Muscle of leg (tissue), 11 donors: ENCODE data around the gene BTBD8. TPM values are rescaled to one million over a fixed set of nuclear protein-coding genes. Genes with fewer than 3 reads are reported as not detected.

ENCODE experiments used
- DNase-seq: peaks from one replicate; pipeline ENCODE4 v3.0.0; 2013
- H3K27ac ChIP-seq: one replicate; pipeline ENCODE4 v1.5.1; 2013; ENCODE audit warnings: mild to moderate bottlenecking, low read length, control low read depth
- H3K27me3 ChIP-seq: one replicate; pipeline ENCODE4 v1.6.1; 2013; ENCODE audit warnings: low read length; ENCODE audit not compliant: control insufficient read depth, insufficient read depth
- H3K36me3 ChIP-seq: one replicate; pipeline ENCODE4 v1.6.1; 2013; ENCODE audit warnings: low read length; ENCODE audit not compliant: control insufficient read depth, insufficient read depth
- H3K4me1 ChIP-seq: one replicate; pipeline ENCODE4 v1.6.1; 2013; ENCODE audit warnings: low read length; ENCODE audit not compliant: control insufficient read depth, insufficient read depth
- H3K4me3 ChIP-seq: one replicate; pipeline ENCODE4 v1.5.1; 2013; ENCODE audit warnings: low read length, control low read depth
- H3K9me3 ChIP-seq: replicated peaks from 2 replicates; pipeline ENCODE4 v1.6.1; 2013; ENCODE audit warnings: low read depth, low read length; ENCODE audit not compliant: control insufficient read depth
- WGBS: methylation state at CpG from one replicate; pipeline ENCODE4 v1.1.5; 2013; ENCODE audit warnings: missing lambda C conversion rate; ENCODE audit not compliant: insufficient coverage; 5-methylcytosine and 5-hydroxymethylcytosine counted together
- polyA plus RNA-seq, 8 donors: library from polyadenylated mRNA; unstranded; fragments of 120-200 nt; gene quantifications; one replicate each; pipeline versions ENCODE4 v1.2.1 to v1.2.3, GENCODE V29; 2013; ENCODE audit warnings: inconsistent platforms in 1 of 8, low replicate concordance in 1 of 8; ENCODE audit not compliant: insufficient read length in 8 of 8, insufficient read depth in 1 of 8
- total RNA-seq: library from RNA; stranded (reverse); fragments of 120-200 nt; gene quantifications from one replicate; pipeline ENCODE4 v1.2.4, GENCODE V29; 2013

The BTBD8 gene
- total and polyA plus RNA-seq, 9 donors: 1.6 to 3.6 (median 2.1) TPM

- DNase-seq: peak; percentile 1
- H3K27me3 ChIP-seq: no peaks in the 10 kb centered on the region
- H3K36me3 ChIP-seq: no peaks in the 10 kb centered on the region
- no peak overlapping the region for H3K4me3 ChIP-seq
- no peaks in the 10 kb centered on the region for H3K9me3 ChIP-seq
- H3K27ac ChIP-seq: no peak overlapping the region
- 33% methylated on average over 2 of the region's 4 CpGs for WGBS
- H3K4me1 ChIP-seq: no peaks in the 10 kb centered on the region
Measured at GRCh38 chr1:92125204-92125603, 45.1 kb downstream of the BTBD8 start.

GRCh38 chr1:92126088-92126487 is 45.9 kb downstream of the BTBD8 start:
- Histone ChIP-seq H3K4me1 (no peaks in the 10 kb centered on the region), H3K36me3 (no peaks in the 10 kb centered on the region), H3K27me3 (no peaks in the 10 kb centered on the region), H3K9me3 (no peaks in the 10 kb centered on the region), H3K4me3 (no peak overlapping the region), H3K27ac (no peak overlapping the region)
- WGBS: 87% methylated on average over 3 of the region's 3 CpGs
- DNase-seq: no peak

GRCh38 chr1:92134331-92134730 is 54.2 kb downstream of the BTBD8 start:
- Histone ChIP-seq H3K4me3 (no peak overlapping the region), H3K9me3 (no peaks in the 10 kb centered on the region), H3K27me3 (no peaks in the 10 kb centered on the region), H3K4me1 (no peaks in the 10 kb centered on the region), H3K36me3 (no peaks in the 10 kb centered on the region), H3K27ac (no peak overlapping the region)
- DNase-seq: no peak

GRCh38 chr1:92136341-92136740 is 56.2 kb downstream of the BTBD8 start:
- no peaks in the 10 kb centered on the region for H3K4me1 ChIP-seq
- H3K27ac ChIP-seq: no peak overlapping the region
- no peaks in the 10 kb centered on the region for H3K9me3 ChIP-seq
- WGBS: 50% methylated on average over 1 of the region's 2 CpGs
- H3K36me3 ChIP-seq: no peaks in the 10 kb centered on the region
- no peak for DNase-seq
- no peaks in the 10 kb centered on the region for H3K27me3 ChIP-seq
- H3K4me3 ChIP-seq: no peak overlapping the region

- H3K4me3 ChIP-seq: no peak overlapping the region
- no peaks in the 10 kb centered on the region for H3K36me3 ChIP-seq
- no peaks in the 10 kb centered on the region for H3K4me1 ChIP-seq
- DNase-seq: no peak
- no CpG with 5 or more reads among the region's 2 CpGs for WGBS
- no peak overlapping the region for H3K27ac ChIP-seq
- no peaks in the 10 kb centered on the region for H3K27me3 ChIP-seq
- H3K9me3 ChIP-seq: peaks cover 2% of the 10 kb centered on the region
Measured at GRCh38 chr1:92154934-92155333, 74.8 kb downstream of the BTBD8 start.

GRCh38 chr1:92159593-92159992 is 79.4 kb downstream of the BTBD8 start:
- Histone ChIP-seq H3K27ac (no peak overlapping the region), H3K4me3 (no peak overlapping the region), H3K36me3 (no peaks in the 10 kb centered on the region), H3K4me1 (no peaks in the 10 kb centered on the region), H3K9me3 (peaks cover 7% of the 10 kb centered on the region), H3K27me3 (no peaks in the 10 kb centered on the region)
- DNase-seq: no peak
- WGBS: no CpG with 5 or more reads among the region's 3 CpGs

- Histone ChIP-seq H3K9me3 (peaks cover 3% of the 10 kb centered on the region), H3K4me3 (no peak overlapping the region), H3K36me3 (no peaks in the 10 kb centered on the region), H3K27me3 (no peaks in the 10 kb centered on the region), H3K4me1 (no peaks in the 10 kb centered on the region), H3K27ac (no peak overlapping the region)
- 100% methylated on average over 1 of the region's 1 CpG for WGBS
- DNase-seq: no peak
Measured at GRCh38 chr1:92165389-92165788, 85.2 kb downstream of the BTBD8 start.

GRCh38 chr1:92167151-92167550 is 87.0 kb downstream of the BTBD8 start:
- no peaks in the 10 kb centered on the region for H3K4me1 ChIP-seq
- no peaks in the 10 kb centered on the region for H3K9me3 ChIP-seq
- no peak overlapping the region for H3K4me3 ChIP-seq
- H3K27me3 ChIP-seq: no peaks in the 10 kb centered on the region
- no peak overlapping the region for H3K27ac ChIP-seq
- H3K36me3 ChIP-seq: no peaks in the 10 kb centered on the region
- no CpG with 5 or more reads among the region's 1 CpG for WGBS
- DNase-seq: no peak

- H3K9me3 ChIP-seq: no peaks in the 10 kb centered on the region
- H3K4me3 ChIP-seq: no peak overlapping the region
- no peaks in the 10 kb centered on the region for H3K27me3 ChIP-seq
- no peak for DNase-seq
- no peaks in the 10 kb centered on the region for H3K4me1 ChIP-seq
- H3K36me3 ChIP-seq: no peaks in the 10 kb centered on the region
- WGBS: 59% methylated on average over 4 of the region's 5 CpGs
- no peak overlapping the region for H3K27ac ChIP-seq
Measured at GRCh38 chr1:92168657-92169056, 88.5 kb downstream of the BTBD8 start.

- no peak for DNase-seq
- Histone ChIP-seq H3K9me3 (no peaks in the 10 kb centered on the region), H3K4me1 (no peaks in the 10 kb centered on the region), H3K36me3 (no peaks in the 10 kb centered on the region), H3K27ac (no peak overlapping the region), H3K4me3 (no peak overlapping the region), H3K27me3 (no peaks in the 10 kb centered on the region)
- no CpG with 5 or more reads among the region's 2 CpGs for WGBS
Measured at GRCh38 chr1:92169214-92170005, 89.3 kb downstream of the BTBD8 start.

- Histone ChIP-seq H3K27ac (no peak overlapping the region), H3K4me1 (no peaks in the 10 kb centered on the region), H3K9me3 (no peaks in the 10 kb centered on the region), H3K4me3 (no peak overlapping the region), H3K36me3 (no peaks in the 10 kb centered on the region), H3K27me3 (no peaks in the 10 kb centered on the region)
- no peak for DNase-seq
- no CpG with 5 or more reads among the region's 1 CpG for WGBS
Measured at GRCh38 chr1:92184632-92185031, 104.5 kb downstream of the BTBD8 start.
